ENCODE measurements around the gene GPC5. TPM values are rescaled to one million over a fixed set of nuclear protein-coding genes. Genes with fewer than 3 reads are reported as not detected.

The GPC5 gene
- total and polyA plus RNA-seq, 9 of the 15 experiments (the other 6 are each of a cell fraction or from before 2014, with no cell fraction given) = 0.18 to 0.27 TPM; not detected in 7

DNA sequence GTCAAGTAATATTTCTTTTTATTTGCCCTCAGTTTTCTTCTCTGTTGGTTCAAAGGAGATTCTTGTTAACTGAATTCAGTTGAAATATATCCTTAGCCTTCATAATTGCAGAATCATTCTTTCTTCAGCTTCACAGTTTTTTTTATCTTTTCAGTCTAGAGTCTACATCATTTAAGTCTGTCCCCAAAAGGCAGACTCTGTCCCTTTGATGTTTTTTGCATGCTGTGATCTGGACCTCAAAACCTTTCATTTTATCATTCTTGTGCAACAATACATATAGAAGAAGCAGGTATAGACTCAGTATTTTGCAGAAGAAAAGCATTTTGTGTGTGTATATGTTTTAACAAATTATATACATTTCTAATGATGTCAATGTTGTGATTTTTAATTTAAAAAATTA lies 1093.4 kb downstream of the GPC5 start:
- DNase-seq (ENCODE audit: extremely low read depth in 1 of 4, low spot score in 3 of 4) (no peak), FAIRE-seq (no peak), ATAC-seq (no peak)
- Histone ChIP-seq H4K20me1 (replicated peaks; ENCODE audit: control insufficient read depth, insufficient read depth, low read length) (no peaks in the 10 kb centered on the region), H3K27me3 (ENCODE audit: control insufficient read depth in 2 of 2, insufficient read depth in 2 of 2, low read length in 2 of 2) (no peaks in the 10 kb centered on the region), H3K27ac (ENCODE audit: extremely low read depth, low read depth, low read length) (no peak overlapping the region), H3K4me1 (replicated peaks in 1 of 2; ENCODE audit: control insufficient read depth in 2 of 2, insufficient read depth in 2 of 2, low read length in 2 of 2) (no peaks in the 10 kb centered on the region), H3K9me1 (ENCODE audit: control insufficient read depth, insufficient read depth, low read length) (no peaks in the 10 kb centered on the region), H3K9me3 (replicated peaks; ENCODE audit: control insufficient read depth, insufficient read depth, low read depth, low read length) (peaks cover 3% of the 10 kb centered on the region; the same call in 1 of the 2 replicates), H3K4me3 (no peak overlapping the region), H3K79me2 (ENCODE audit: control insufficient read depth, insufficient read depth, low read length) (no peaks in the 10 kb centered on the region), H3K9ac (ENCODE audit: insufficient read depth in 1 of 2, low read depth in 2 of 2, low read length in 2 of 2) (no peak overlapping the region), H2AFZ (ENCODE audit: low read depth, low read length) (no peak overlapping the region), H3K36me3 (ENCODE audit: control insufficient read depth, insufficient read depth, low read length) (no peaks in the 10 kb centered on the region), H3K4me2 (ENCODE audit: insufficient read depth, low read length) (no peak overlapping the region)
- intact Hi-C loops (cut with micrococcal nuclease) (no loop called here), in situ Hi-C loops (cut with MboI) (no loop called here)
- no TSS peak for BruUV-seq (replicated peaks)
- CTCF ChIA-PET (ENCODE audit: low intra/inter-chr PET ratio) = no interaction called here
- POLR2A ChIA-PET = no interaction called here
- TF ChIP-seq ZNF384 (IDR thresholded peaks at IDR 0.05; ENCODE audit: low read depth, low read length) (no peak), JUND (IDR thresholded peaks at IDR 0.05; ENCODE audit: borderline replicate concordance, low read depth, low read length) (no peak), JUND (tag; IDR thresholded peaks at IDR 0.05; ENCODE audit: borderline replicate concordance, low read depth, low read length) (no peak), NR2C1 (IDR thresholded peaks at IDR 0.05) (no peak), NR2C1 (tag; IDR thresholded peaks at IDR 0.05) (no peak), ZKSCAN1 (IDR thresholded peaks at IDR 0.05; ENCODE audit: low read depth, low read length) (no peak), GTF2E2 (tag; IDR thresholded peaks at IDR 0.05) (no peak), ZBTB40 (IDR thresholded peaks at IDR 0.05) (no peak), ZBTB40 (CRISPR knock-in tag; IDR thresholded peaks at IDR 0.05) (no peak), RBM15 (IDR thresholded peaks at IDR 0.05; ENCODE audit: insufficient read depth, low read length) (no peak)
- TF ChIP-seq, protein P1, sequence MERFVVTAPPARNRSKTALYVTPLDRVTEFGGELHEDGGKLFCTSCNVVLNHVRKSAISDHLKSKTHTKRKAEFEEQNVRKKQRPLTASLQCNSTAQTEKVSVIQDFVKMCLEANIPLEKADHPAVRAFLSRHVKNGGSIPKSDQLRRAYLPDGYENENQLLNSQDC (CRISPR knock-in tag; IDR thresholded peaks at IDR 0.05) = no peak
- TF ChIP-seq, protein P2, sequence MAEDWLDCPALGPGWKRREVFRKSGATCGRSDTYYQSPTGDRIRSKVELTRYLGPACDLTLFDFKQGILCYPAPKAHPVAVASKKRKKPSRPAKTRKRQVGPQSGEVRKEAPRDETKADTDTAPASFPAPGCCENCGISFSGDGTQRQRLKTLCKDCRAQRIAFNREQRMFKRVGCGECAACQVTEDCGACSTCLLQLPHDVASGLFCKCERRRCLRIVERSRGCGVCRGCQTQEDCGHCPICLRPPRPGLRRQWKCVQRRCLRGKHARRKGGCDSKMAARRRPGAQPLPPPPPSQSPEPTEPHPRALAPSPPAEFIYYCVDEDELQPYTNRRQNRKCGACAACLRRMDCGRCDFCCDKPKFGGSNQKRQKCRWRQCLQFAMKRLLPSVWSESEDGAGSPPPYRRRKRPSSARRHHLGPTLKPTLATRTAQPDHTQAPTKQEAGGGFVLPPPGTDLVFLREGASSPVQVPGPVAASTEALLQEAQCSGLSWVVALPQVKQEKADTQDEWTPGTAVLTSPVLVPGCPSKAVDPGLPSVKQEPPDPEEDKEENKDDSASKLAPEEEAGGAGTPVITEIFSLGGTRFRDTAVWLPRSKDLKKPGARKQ (CRISPR knock-in tag; IDR thresholded peaks at IDR 0.05) = peak; percentile 78; the same call in 1 of the 2 replicates
- TF ChIP-seq, protein P3, sequence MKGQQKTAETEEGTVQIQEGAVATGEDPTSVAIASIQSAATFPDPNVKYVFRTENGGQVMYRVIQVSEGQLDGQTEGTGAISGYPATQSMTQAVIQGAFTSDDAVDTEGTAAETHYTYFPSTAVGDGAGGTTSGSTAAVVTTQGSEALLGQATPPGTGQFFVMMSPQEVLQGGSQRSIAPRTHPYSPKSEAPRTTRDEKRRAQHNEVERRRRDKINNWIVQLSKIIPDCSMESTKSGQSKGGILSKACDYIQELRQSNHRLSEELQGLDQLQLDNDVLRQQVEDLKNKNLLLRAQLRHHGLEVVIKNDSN (CRISPR knock-in tag; IDR thresholded peaks at IDR 0.05) = no peak
